ENCODE measurements around the gene LCN10. TPM values are rescaled to one million over a fixed set of nuclear protein-coding genes. Genes with fewer than 3 reads are reported as not detected.

The LCN10 gene
- total RNA-seq, 1 experiment from 2014 or later = 1.5 TPM

GRCh38 chr9:136698635-136699246 is 44.0 kb downstream of the LCN10 start:
- no peak overlapping the region for H3K27ac Mint-ChIP-seq
- H2BK5ac ChIP-seq (ENCODE audit: insufficient read length, low read length) = no peak overlapping the region

More at GRCh38 chr9:136698635-136699246, 44.0 kb downstream of the LCN10 start:
- H2BK20ac ChIP-seq (ENCODE audit: low read depth, low read length, poor library complexity, severe bottlenecking) = no peak overlapping the region
- H3K18ac ChIP-seq (ENCODE audit: insufficient read length, low read depth, low read length) = no peak overlapping the region
- H4K20me1 ChIP-seq (ENCODE audit: control insufficient read depth, insufficient read depth, insufficient read length) = no peaks in the 10 kb centered on the region
- H3K4me3 Mint-ChIP-seq = no peak overlapping the region
- H3K23ac ChIP-seq (ENCODE audit: insufficient read length, low read depth, low read length) = no peak overlapping the region
- no peaks in the 10 kb centered on the region for H3K23me2 ChIP-seq (ENCODE audit: insufficient read length, low read depth, low read length, poor library complexity, severe bottlenecking)
- no peaks in the 10 kb centered on the region for H3K9me3 ChIP-seq (ENCODE audit: control insufficient read depth, low read depth, low read length)
- no peaks in the 10 kb centered on the region for H3K79me2 ChIP-seq (ENCODE audit: insufficient read depth, low read length)
- no peak overlapping the region for H3K4me2 ChIP-seq (ENCODE audit: insufficient read depth, insufficient read length, low read length)
- no peak for DNase-seq
- no peaks in the 10 kb centered on the region for H3K27me3 ChIP-seq (ENCODE audit: insufficient read depth, low read length)
- H3K4ac ChIP-seq (ENCODE audit: low read depth, low read length) = no peak overlapping the region
- H3K79me1 ChIP-seq (ENCODE audit: insufficient read depth, low read depth, low read length, poor library complexity, severe bottlenecking) = no peaks in the 10 kb centered on the region
- H3K9me3 Mint-ChIP-seq = no peaks in the 10 kb centered on the region; a peak in 1 of 5 replicates
- no CpG with 5 or more reads among the region's 11 CpGs for WGBS (ENCODE audit: extremely low coverage, insufficient read length, low lambda C conversion rate)
- no peak overlapping the region for H4K5ac ChIP-seq (ENCODE audit: insufficient read length, low read depth, low read length)
- H3K14ac ChIP-seq (ENCODE audit: insufficient read depth, low read length) = no peak overlapping the region
- H3T11ph ChIP-seq (ENCODE audit: low read length) = no peak overlapping the region
- no peak overlapping the region for H2AFZ ChIP-seq (ENCODE audit: low read length)
- H3K27me3 Mint-ChIP-seq (ENCODE audit: low read depth) = peaks cover 41% of the 10 kb centered on the region
- no peak overlapping the region for H2BK15ac ChIP-seq (ENCODE audit: low read depth, low read length)
- H4K8ac ChIP-seq (replicated peaks; ENCODE audit: insufficient read length, low read depth, low read length) = no peak overlapping the region
- no peak overlapping the region for H3K27ac ChIP-seq (ENCODE audit: insufficient read length, low read depth, low read length)
- H2AK5ac ChIP-seq (ENCODE audit: insufficient read length, low read length) = no peak overlapping the region
- H3K9ac ChIP-seq (ENCODE audit: extremely low read depth, insufficient read length, low read length) = no peak overlapping the region
- no peaks in the 10 kb centered on the region for H3K36me3 Mint-ChIP-seq (ENCODE audit: insufficient read depth in 1 of 3, low read depth in 3 of 3)
- peaks cover 7 to 17% of the 10 kb centered on the region in 2 experiments for H3K4me1 Mint-ChIP-seq
- H3K56ac ChIP-seq (ENCODE audit: insufficient read length, low read depth, low read length) = no peak overlapping the region
- no peak overlapping the region for H4K91ac ChIP-seq (ENCODE audit: insufficient read length, low read depth, low read length)
- TF ChIP-seq, protein P1, sequence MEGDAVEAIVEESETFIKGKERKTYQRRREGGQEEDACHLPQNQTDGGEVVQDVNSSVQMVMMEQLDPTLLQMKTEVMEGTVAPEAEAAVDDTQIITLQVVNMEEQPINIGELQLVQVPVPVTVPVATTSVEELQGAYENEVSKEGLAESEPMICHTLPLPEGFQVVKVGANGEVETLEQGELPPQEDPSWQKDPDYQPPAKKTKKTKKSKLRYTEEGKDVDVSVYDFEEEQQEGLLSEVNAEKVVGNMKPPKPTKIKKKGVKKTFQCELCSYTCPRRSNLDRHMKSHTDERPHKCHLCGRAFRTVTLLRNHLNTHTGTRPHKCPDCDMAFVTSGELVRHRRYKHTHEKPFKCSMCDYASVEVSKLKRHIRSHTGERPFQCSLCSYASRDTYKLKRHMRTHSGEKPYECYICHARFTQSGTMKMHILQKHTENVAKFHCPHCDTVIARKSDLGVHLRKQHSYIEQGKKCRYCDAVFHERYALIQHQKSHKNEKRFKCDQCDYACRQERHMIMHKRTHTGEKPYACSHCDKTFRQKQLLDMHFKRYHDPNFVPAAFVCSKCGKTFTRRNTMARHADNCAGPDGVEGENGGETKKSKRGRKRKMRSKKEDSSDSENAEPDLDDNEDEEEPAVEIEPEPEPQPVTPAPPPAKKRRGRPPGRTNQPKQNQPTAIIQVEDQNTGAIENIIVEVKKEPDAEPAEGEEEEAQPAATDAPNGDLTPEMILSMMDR (conservative IDR thresholded peaks at IDR 0.05) = no peak
- H3K4me1 ChIP-seq (ENCODE audit: insufficient read depth, low read length) = no peaks in the 10 kb centered on the region
- no peak overlapping the region for H2BK12ac ChIP-seq (ENCODE audit: insufficient read length, low read depth, low read length)
- no peak overlapping the region for H2BK120ac ChIP-seq (ENCODE audit: low read depth, low read length, poor library complexity, severe bottlenecking)
